Gastroesophageal sphincter (tissue), 3 donors: ENCODE measurements around the gene BRWD1.

ENCODE experiments used
- CTCF ChIP-seq, 4 experiments: fragments of 200-600 bp in 2 of 4; fragments of 450-650 bp in 2 of 4; sonication (generic) in 1 of 4; IDR thresholded peaks; one replicate each; pipeline ENCODE4 v1.5.1; 2017 to 2019; ENCODE audit warnings: antibody characterized with exemption in 4 of 4, mild to moderate bottlenecking in 2 of 4, moderate library complexity in 2 of 4
- EP300 ChIP-seq: sonication (generic); formaldehyde crosslinking; IDR thresholded peaks from one replicate; pipeline ENCODE4 v1.6.1; 2017; ENCODE audit warnings: antibody characterized with exemption, mild to moderate bottlenecking
- POLR2A ChIP-seq, 2 donors: fragments of 450-650 bp; IDR thresholded peaks; one replicate each; pipeline ENCODE4 v1.6.1; 2017; ENCODE audit warnings: antibody characterized with exemption in 2 of 2, mild to moderate bottlenecking in 2 of 2, moderate library complexity in 1 of 2
- POLR2AphosphoS5 ChIP-seq: sonication (generic); formaldehyde crosslinking; IDR thresholded peaks from one replicate; pipeline ENCODE4 v1.6.1; 2017; ENCODE audit warnings: antibody characterized with exemption

GRCh38 chr21:39153373-39153772 is 160.1 kb downstream of the BRWD1 start:
- TF ChIP-seq CTCF (IDR thresholded peaks at IDR 0.05) (no peak), POLR2A (IDR thresholded peaks at IDR 0.05) (no peak), POLR2AphosphoS5 (no peak), EP300 (no peak)
